Cardiac fibroblast (primary cell): ENCODE results near the gene GALNT18.

ENCODE experiments used
- DNase-seq, 2 donors: peaks; one replicate each; pipeline versions ENCODE4 v3.0.0 to v3.0.0-alpha.2; 2010; ENCODE audit warnings: low read depth in 2 of 2
- H3K4me3 ChIP-seq, 2 donors: replicated peaks in 1 of 2; 1 replicate in 1 of 2; 2 replicates in 1 of 2; pipeline ENCODE4 v1.5.1; 2011; ENCODE audit warnings: low read depth in 2 of 2, low read length in 2 of 2, mild to moderate bottlenecking in 2 of 2, moderate library complexity in 1 of 2
- TF ChIP-seq, protein P1 (sequence below): IDR thresholded peaks from one replicate; pipeline ENCODE4 v1.5.1; 2011; ENCODE audit warnings: low read depth, mild to moderate bottlenecking, low read length, inconsistent platforms

The GALNT18 gene

GRCh38 chr11:11538277-11538960, 83.4 kb downstream of the GALNT18 start:
- TF ChIP-seq, protein P1, sequence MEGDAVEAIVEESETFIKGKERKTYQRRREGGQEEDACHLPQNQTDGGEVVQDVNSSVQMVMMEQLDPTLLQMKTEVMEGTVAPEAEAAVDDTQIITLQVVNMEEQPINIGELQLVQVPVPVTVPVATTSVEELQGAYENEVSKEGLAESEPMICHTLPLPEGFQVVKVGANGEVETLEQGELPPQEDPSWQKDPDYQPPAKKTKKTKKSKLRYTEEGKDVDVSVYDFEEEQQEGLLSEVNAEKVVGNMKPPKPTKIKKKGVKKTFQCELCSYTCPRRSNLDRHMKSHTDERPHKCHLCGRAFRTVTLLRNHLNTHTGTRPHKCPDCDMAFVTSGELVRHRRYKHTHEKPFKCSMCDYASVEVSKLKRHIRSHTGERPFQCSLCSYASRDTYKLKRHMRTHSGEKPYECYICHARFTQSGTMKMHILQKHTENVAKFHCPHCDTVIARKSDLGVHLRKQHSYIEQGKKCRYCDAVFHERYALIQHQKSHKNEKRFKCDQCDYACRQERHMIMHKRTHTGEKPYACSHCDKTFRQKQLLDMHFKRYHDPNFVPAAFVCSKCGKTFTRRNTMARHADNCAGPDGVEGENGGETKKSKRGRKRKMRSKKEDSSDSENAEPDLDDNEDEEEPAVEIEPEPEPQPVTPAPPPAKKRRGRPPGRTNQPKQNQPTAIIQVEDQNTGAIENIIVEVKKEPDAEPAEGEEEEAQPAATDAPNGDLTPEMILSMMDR, result no peak
- H3K4me3 ChIP-seq, result no peak overlapping the region
- DNase-seq, result no peak

DNA sequence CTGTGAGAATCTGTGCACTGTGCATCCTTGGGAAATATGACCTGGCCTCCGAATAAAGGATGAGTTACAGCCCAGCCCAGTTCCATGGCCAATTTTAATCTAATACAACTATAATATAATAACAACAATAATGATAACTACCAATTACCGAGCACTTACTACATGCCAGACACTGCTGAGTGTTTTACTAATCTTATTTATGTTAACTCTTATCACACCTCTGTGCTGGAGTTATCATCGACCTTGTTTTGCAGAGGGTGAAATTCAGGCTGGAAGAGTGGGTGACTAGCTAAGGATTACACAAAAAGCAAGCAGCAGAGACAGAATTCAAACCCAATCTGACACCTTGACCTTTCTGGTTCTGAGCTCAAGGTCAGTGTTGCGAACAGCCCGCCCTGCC, 83.9 kb downstream of the GALNT18 start:
- TF ChIP-seq, protein P1, result no peak
- DNase-seq, result no peak
- H3K4me3 ChIP-seq, result no peak overlapping the region

GRCh38 chr11:11537372-11537771, 84.4 kb downstream of the GALNT18 start:
- TF ChIP-seq, protein P1, result no peak
- no peak overlapping the region for H3K4me3 ChIP-seq

DNA sequence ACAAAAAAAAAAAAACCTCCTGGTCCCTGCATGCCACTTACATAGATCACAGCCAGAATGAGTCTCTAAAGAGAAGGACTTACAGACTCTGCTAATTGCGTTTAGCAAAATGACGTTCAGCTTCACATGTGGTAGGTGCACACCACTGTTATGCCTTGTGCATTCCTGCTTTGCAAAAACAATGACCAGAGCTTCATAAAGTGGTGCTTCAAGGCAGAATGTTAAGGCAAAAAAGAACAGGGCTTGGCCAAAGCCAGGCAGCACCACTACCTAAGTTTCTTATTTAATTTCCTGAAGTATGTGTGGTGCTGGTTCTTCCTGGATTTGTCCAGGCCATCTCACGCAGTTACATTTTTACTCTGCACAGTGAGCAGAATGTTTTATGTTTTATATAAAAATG, 85.2 kb downstream of the GALNT18 start:
- H3K4me3 ChIP-seq, result no peak overlapping the region
- no peak for DNase-seq
- TF ChIP-seq, protein P1, result no peak

More at GRCh38 chr11:11537372-11537771, 84.4 kb downstream of the GALNT18 start:
- DNase-seq, result no peak

GRCh38 chr11:11535611-11536010, 86.2 kb downstream of the GALNT18 start:
- no peak overlapping the region for H3K4me3 ChIP-seq
- DNase-seq, result no peak
- TF ChIP-seq, protein P1, result no peak

DNA sequence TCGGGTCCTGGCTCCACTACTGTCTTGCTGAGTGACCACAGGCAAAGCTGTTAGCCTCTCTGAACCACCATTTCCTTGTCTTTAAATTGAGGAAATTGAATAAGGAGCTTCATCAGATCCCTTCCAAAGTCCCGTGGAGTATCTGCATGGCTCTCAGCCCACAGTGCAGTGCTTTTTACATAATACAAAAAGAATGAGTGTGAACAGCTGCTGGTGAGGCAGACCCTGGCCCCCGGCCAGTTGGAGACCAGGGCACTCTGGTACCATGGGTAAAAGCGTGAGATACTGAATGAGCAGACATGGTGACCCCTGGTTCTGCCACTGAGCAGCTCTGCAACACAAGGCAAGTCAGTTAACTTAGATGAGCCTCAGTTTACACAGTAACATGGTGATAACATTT, 86.8 kb downstream of the GALNT18 start:
- TF ChIP-seq, protein P1, result no peak
- DNase-seq, result peak in 1 of 2 donors; percentile 9

GRCh38 chr11:11533751-11534150, 88.1 kb downstream of the GALNT18 start:
- TF ChIP-seq, protein P1, result no peak
- no peak overlapping the region for H3K4me3 ChIP-seq
- DNase-seq, result no peak

More for the DNA sequence above, 86.8 kb downstream of the GALNT18 start:
- H3K4me3 ChIP-seq, result no peak overlapping the region
